Calu3 (cell line): ENCODE results near the gene WNT7B. TPM values are rescaled to one million over a fixed set of nuclear protein-coding genes. Genes with fewer than 3 reads are reported as not detected.

ENCODE experiments used
- BruUV-seq: library from RNA; stranded (reverse); fragments of 400-500 nt; replicated peaks from 2 replicates; lab custom pipeline; 2021; lab: Mats Ljungman, UMichigan
- CTCF ChIA-PET: fragments of 300-600 bp; sonication (Branson Sonifier 250); formaldehyde crosslinking; loops from one replicate; lab custom pipeline; 2022; ENCODE audit warnings: antibody characterized with exemption; lab: Charles Lee
- DNase-seq: peaks from one replicate; pipeline ENCODE4 v3.0.0; 2022
- H3K27ac Mint-ChIP-seq: one replicate; pipeline ENCODE4 v1.8.0; 2022; ENCODE audit warnings: mixed read lengths; ENCODE audit not compliant: unreplicated experiment
- H3K27me3 Mint-ChIP-seq: one replicate; pipeline ENCODE4 v1.8.0; 2022; ENCODE audit warnings: mixed read lengths; ENCODE audit not compliant: unreplicated experiment
- H3K36me3 Mint-ChIP-seq: one replicate; pipeline ENCODE4 v1.8.0; 2022; ENCODE audit warnings: mild to moderate bottlenecking, moderate library complexity, mixed read lengths; ENCODE audit not compliant: insufficient read depth, unreplicated experiment
- H3K4me1 Mint-ChIP-seq: one replicate; pipeline ENCODE4 v1.8.0; 2022; ENCODE audit warnings: mild to moderate bottlenecking, low read depth, mixed read lengths; ENCODE audit not compliant: unreplicated experiment
- H3K4me3 Mint-ChIP-seq: one replicate; pipeline ENCODE4 v1.8.0; 2022; ENCODE audit warnings: mild to moderate bottlenecking, low read depth, moderate library complexity, mixed read lengths; ENCODE audit not compliant: unreplicated experiment
- H3K9me3 Mint-ChIP-seq: one replicate; pipeline ENCODE4 v1.8.0; 2022; ENCODE audit warnings: low read depth, mixed read lengths; ENCODE audit not compliant: unreplicated experiment
- intact Hi-C: fragments of 100-400 bp; cut with micrococcal nuclease; formaldehyde crosslinking; loops from one replicate; pipeline ENCODE4 v1.10.0; 2022; ENCODE audit not compliant: unreplicated experiment
- total RNA-seq: library from RNA; stranded (reverse); gene quantifications from 2 replicates; pipeline ENCODE4 v1.2.3, GENCODE V29; 2022
- TF ChIP-seq, protein P1 (sequence below): fragments of 200-600 bp; IDR thresholded peaks from one replicate; pipeline ENCODE4 v1.8.0; 2022; ENCODE audit warnings: antibody characterized with exemption; ENCODE audit not compliant: unreplicated experiment

The WNT7B gene
- total RNA-seq, 1 experiment from 2014 or later: 100.0 TPM

- Mint-ChIP-seq H3K9me3 (peaks cover 4% of the 10 kb centered on the region), H3K27ac (no peak overlapping the region), H3K36me3 (no peaks in the 10 kb centered on the region), H3K4me1 (no peaks in the 10 kb centered on the region), H3K4me3 (no peak overlapping the region), H3K27me3 (peaks cover 22% of the 10 kb centered on the region)
- TF ChIP-seq, protein P1, sequence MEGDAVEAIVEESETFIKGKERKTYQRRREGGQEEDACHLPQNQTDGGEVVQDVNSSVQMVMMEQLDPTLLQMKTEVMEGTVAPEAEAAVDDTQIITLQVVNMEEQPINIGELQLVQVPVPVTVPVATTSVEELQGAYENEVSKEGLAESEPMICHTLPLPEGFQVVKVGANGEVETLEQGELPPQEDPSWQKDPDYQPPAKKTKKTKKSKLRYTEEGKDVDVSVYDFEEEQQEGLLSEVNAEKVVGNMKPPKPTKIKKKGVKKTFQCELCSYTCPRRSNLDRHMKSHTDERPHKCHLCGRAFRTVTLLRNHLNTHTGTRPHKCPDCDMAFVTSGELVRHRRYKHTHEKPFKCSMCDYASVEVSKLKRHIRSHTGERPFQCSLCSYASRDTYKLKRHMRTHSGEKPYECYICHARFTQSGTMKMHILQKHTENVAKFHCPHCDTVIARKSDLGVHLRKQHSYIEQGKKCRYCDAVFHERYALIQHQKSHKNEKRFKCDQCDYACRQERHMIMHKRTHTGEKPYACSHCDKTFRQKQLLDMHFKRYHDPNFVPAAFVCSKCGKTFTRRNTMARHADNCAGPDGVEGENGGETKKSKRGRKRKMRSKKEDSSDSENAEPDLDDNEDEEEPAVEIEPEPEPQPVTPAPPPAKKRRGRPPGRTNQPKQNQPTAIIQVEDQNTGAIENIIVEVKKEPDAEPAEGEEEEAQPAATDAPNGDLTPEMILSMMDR: no peak
- CTCF ChIA-PET: interaction anchor here (0.6 kb wide), 1 partner anchor 49 kb away, joined by 3 read pairs; no protein-coding TSS in a partner anchor
- DNase-seq: no peak
- BruUV-seq: no TSS peak
- intact Hi-C loops: no loop called here
Measured at GRCh38 chr22:45877036-45877380, 100.0 kb downstream of the WNT7B start.

DNA sequence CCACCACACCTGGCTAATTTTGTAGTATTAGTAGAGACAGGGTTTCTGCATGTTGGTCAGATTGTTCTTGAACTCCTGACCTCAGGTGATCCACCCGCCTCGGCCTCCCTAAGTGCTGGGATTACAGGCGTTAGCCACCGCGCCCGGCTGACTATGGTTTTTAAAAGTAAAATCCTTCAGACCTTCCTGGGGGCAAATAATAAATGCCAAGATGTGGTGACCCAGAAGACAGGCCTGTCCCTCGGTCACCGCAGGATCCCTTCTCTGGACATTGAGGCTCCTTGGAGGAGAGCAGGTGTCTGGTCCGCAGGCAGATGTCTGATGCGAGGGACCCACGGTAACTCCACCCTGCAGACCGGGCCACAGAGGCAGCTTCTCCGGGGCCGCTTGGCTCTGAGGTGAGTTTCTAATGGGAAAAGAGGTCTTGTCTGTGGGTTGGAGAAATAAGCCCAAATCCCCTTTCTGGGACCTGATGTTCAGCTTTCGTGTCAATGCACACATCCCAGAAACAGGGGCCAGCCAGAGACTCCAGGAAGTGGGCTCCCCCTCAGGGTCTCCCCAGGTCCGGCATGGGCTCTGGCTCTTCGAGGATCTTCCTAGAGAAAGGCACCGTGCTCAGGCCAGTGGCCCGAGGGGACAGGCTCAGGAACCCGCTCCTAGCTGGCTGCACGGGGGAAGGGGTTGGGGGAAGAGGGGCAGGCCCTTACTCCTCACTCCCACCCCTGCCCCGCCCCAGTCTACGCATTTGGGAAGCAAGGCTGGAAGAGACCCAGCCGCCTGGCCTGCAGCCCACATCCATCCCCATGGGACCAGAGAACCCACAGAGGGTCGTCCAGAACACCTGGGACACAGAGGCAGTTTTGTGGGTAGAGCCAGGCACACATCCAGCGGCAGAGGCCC, 100.6 kb downstream of the WNT7B start:
- H3K9me3 Mint-ChIP-seq: peaks cover 4% of the 10 kb centered on the region
- H3K4me3 Mint-ChIP-seq: no peak overlapping the region
- H3K36me3 Mint-ChIP-seq: no peaks in the 10 kb centered on the region
- no TSS peak for BruUV-seq
- CTCF ChIA-PET: no interaction called here
- no peaks in the 10 kb centered on the region for H3K4me1 Mint-ChIP-seq
- TF ChIP-seq, protein P1: no peak
- no peak overlapping the region for H3K27ac Mint-ChIP-seq
- H3K27me3 Mint-ChIP-seq: peaks cover 22% of the 10 kb centered on the region
- intact Hi-C loops: no loop called here
- no peak for DNase-seq

- Mint-ChIP-seq H3K36me3 (peaks cover under 1% of the 10 kb centered on the region), H3K9me3 (peaks cover 4% of the 10 kb centered on the region), H3K27ac (no peak overlapping the region), H3K4me3 (no peak overlapping the region), H3K27me3 (peaks cover 15% of the 10 kb centered on the region), H3K4me1 (no peaks in the 10 kb centered on the region)
- no TSS peak for BruUV-seq
- CTCF ChIA-PET: interaction anchor here (0.6 kb wide), 1 partner anchor 690 kb away, joined by 4 read pairs; no protein-coding TSS in a partner anchor
- DNase-seq: no peak
- intact Hi-C loops: no loop called here
- TF ChIP-seq, protein P1: no peak
Measured at GRCh38 chr22:45872659-45873263, 104.2 kb downstream of the WNT7B start.

GRCh38 chr22:45871721-45872120, 105.2 kb downstream of the WNT7B start:
- Mint-ChIP-seq H3K36me3 (peaks cover 8% of the 10 kb centered on the region), H3K27me3 (peaks cover 18% of the 10 kb centered on the region), H3K9me3 (peaks cover 4% of the 10 kb centered on the region), H3K4me3 (no peak overlapping the region), H3K4me1 (no peaks in the 10 kb centered on the region), H3K27ac (no peak overlapping the region)
- no TSS peak for BruUV-seq
- CTCF ChIA-PET: no interaction called here
- no peak for DNase-seq
- TF ChIP-seq, protein P1: no peak
- intact Hi-C loops: no loop called here

Other genes with a start within 250 kb of the WNT7B start
- gene PPARA, start 173.4 kb upstream of the WNT7B start, total RNA-seq: 22.7 and 31.5 TPM in 2 replicates